Esophagus (tissue), 2 donors: Measurements from ENCODE around the gene MSI2. TPM values are rescaled to one million over a fixed set of nuclear protein-coding genes. Genes with fewer than 3 reads are reported as not detected.

Source experiments
- H3K27ac ChIP-seq, 2 donors: one replicate each; pipeline ENCODE4 v1.5.1; 2013; ENCODE audit warnings: low read depth in 2 of 2, mild to moderate bottlenecking in 2 of 2, inconsistent platforms in 1 of 2, low read length in 1 of 2, moderate library complexity in 1 of 2
- H3K27me3 ChIP-seq, 2 donors: one replicate each; pipeline ENCODE4 v1.6.1; 2013; ENCODE audit warnings: low read length in 2 of 2, control low read depth in 1 of 2, mild to moderate bottlenecking in 1 of 2; ENCODE audit not compliant: insufficient read depth in 2 of 2, control insufficient read depth in 1 of 2
- H3K36me3 ChIP-seq, 2 donors: one replicate each; pipeline ENCODE4 v1.6.1; 2013; ENCODE audit warnings: low read length in 1 of 2; ENCODE audit not compliant: control insufficient read depth in 2 of 2, insufficient read depth in 2 of 2
- H3K4me1 ChIP-seq, 2 donors: one replicate each; pipeline ENCODE4 v1.6.1; 2013; ENCODE audit warnings: low read length in 1 of 2; ENCODE audit not compliant: control insufficient read depth in 2 of 2, insufficient read depth in 2 of 2
- H3K4me3 ChIP-seq, 2 donors: one replicate each; pipeline ENCODE4 v1.5.1; 2013; ENCODE audit warnings: low read length in 2 of 2, mild to moderate bottlenecking in 2 of 2, low read depth in 1 of 2, moderate library complexity in 1 of 2
- H3K9me3 ChIP-seq, 2 donors: one replicate each; pipeline ENCODE4 v1.6.1; 2013; ENCODE audit warnings: mild to moderate bottlenecking in 2 of 2, low read depth in 1 of 2, low read length in 1 of 2, moderate library complexity in 1 of 2; ENCODE audit not compliant: control insufficient read depth in 2 of 2, insufficient read depth in 1 of 2
- WGBS, 2 donors: extraction: QIAGEN DNeasy Blood & Tissue Kit; methylation state at CpG; one replicate each; pipeline ENCODE4 v1.1.7; 2013; 5-methylcytosine and 5-hydroxymethylcytosine counted together
- polyA plus RNA-seq, 2 donors: library from polyadenylated mRNA; stranded (reverse); fragments of 200-250 nt; gene quantifications; one replicate each; pipeline ENCODE4 v1.2.3, GENCODE V29; 2013
- donor health status: healthy with polysubstance abuse.
- donor health status: Bipolar disorder and iron deficiency.

The MSI2 gene
- polyA plus RNA-seq, 2 donors = 7.8 to 8.2 TPM

- 69 to 72% methylated on average over 12 of the region's 12 CpGs for WGBS, 2 donors
- Histone ChIP-seq H3K36me3 (no peaks in the 10 kb centered on the region), H3K4me3 (no peak overlapping the region), H3K4me1 (peaks cover 0 to 10% of the 10 kb centered on the region in 2 donors), H3K9me3 (no peaks in the 10 kb centered on the region), H3K27me3 (no peaks in the 10 kb centered on the region), H3K27ac (no peak overlapping the region)
These were observed 441.8 kb downstream of the MSI2 start for GRCh38 chr17:57697891-57698711.

GRCh38 chr17:57699751-57700219 is 443.5 kb downstream of the MSI2 start:
- H3K4me1 ChIP-seq = peaks cover 0 to 10% of the 10 kb centered on the region in 2 donors
- 64 to 67% methylated on average over 9 of the region's 9 CpGs for WGBS, 2 donors

GRCh38 chr17:57701124-57701523 is 444.8 kb downstream of the MSI2 start:
- 89 to 92% methylated on average over 5 of the region's 5 CpGs for WGBS, 2 donors
- H3K36me3 ChIP-seq = no peaks in the 10 kb centered on the region
- peaks cover 0 to 10% of the 10 kb centered on the region in 2 donors for H3K4me1 ChIP-seq
- no peaks in the 10 kb centered on the region for H3K27me3 ChIP-seq
- H3K4me3 ChIP-seq = no peak overlapping the region
- no peaks in the 10 kb centered on the region for H3K9me3 ChIP-seq
- no peak overlapping the region for H3K27ac ChIP-seq

More at GRCh38 chr17:57699751-57700219, 443.5 kb downstream of the MSI2 start:
- H3K27ac ChIP-seq = no peak overlapping the region
- H3K36me3 ChIP-seq = no peaks in the 10 kb centered on the region
- H3K9me3 ChIP-seq = no peaks in the 10 kb centered on the region
- no peaks in the 10 kb centered on the region for H3K27me3 ChIP-seq
- no peak overlapping the region for H3K4me3 ChIP-seq

GRCh38 chr17:57703273-57703672 is 446.9 kb downstream of the MSI2 start:
- Histone ChIP-seq H3K9me3 (no peaks in the 10 kb centered on the region), H3K27me3 (no peaks in the 10 kb centered on the region), H3K4me3 (no peak overlapping the region), H3K27ac (no peak overlapping the region), H3K4me1 (peaks cover 0 to 3% of the 10 kb centered on the region in 2 donors), H3K36me3 (no peaks in the 10 kb centered on the region)
- 95 to 98% methylated on average over 1 of the region's 1 CpG for WGBS, 2 donors

GRCh38 chr17:57704448-57704847 is 448.1 kb downstream of the MSI2 start:
- Histone ChIP-seq H3K4me1 (no peaks in the 10 kb centered on the region), H3K36me3 (no peaks in the 10 kb centered on the region), H3K27me3 (no peaks in the 10 kb centered on the region), H3K27ac (no peak overlapping the region), H3K9me3 (no peaks in the 10 kb centered on the region), H3K4me3 (no peak overlapping the region)
- 91 to 97% methylated on average over 1 of the region's 1 CpG for WGBS, 2 donors

GRCh38 chr17:57705921-57706695 is 449.8 kb downstream of the MSI2 start:
- H3K9me3 ChIP-seq = no peaks in the 10 kb centered on the region
- H3K4me3 ChIP-seq = no peak overlapping the region
- H3K4me1 ChIP-seq = no peaks in the 10 kb centered on the region
- 51 to 59% methylated on average over 12 of the region's 12 CpGs for WGBS, 2 donors
- H3K27ac ChIP-seq = no peak overlapping the region
- H3K27me3 ChIP-seq = no peaks in the 10 kb centered on the region
- no peaks in the 10 kb centered on the region for H3K36me3 ChIP-seq

- H3K36me3 ChIP-seq = no peaks in the 10 kb centered on the region
- WGBS, 2 donors = 72 to 89% methylated on average over 9 of the region's 9 CpGs
- no peaks in the 10 kb centered on the region for H3K9me3 ChIP-seq
- H3K27ac ChIP-seq = no peak overlapping the region
- H3K4me1 ChIP-seq = no peaks in the 10 kb centered on the region
- no peaks in the 10 kb centered on the region for H3K27me3 ChIP-seq
- H3K4me3 ChIP-seq = no peak overlapping the region
These were observed 450.4 kb downstream of the MSI2 start for GRCh38 chr17:57706761-57707160.

- H3K4me1 ChIP-seq = no peaks in the 10 kb centered on the region
- WGBS, 2 donors = 42 to 48% methylated on average over 6 of the region's 6 CpGs
- H3K27ac ChIP-seq = no peak overlapping the region
- H3K9me3 ChIP-seq = no peaks in the 10 kb centered on the region
- no peaks in the 10 kb centered on the region for H3K27me3 ChIP-seq
- no peak overlapping the region for H3K4me3 ChIP-seq
- no peaks in the 10 kb centered on the region for H3K36me3 ChIP-seq
These were observed 451.6 kb downstream of the MSI2 start for GRCh38 chr17:57707892-57708291.

GRCh38 chr17:57708410-57708809 is 452.1 kb downstream of the MSI2 start:
- 61 to 74% methylated on average over 2 of the region's 2 CpGs for WGBS, 2 donors

More at GRCh38 chr17:57708410-57708809, 452.1 kb downstream of the MSI2 start:
- H3K27ac ChIP-seq = no peak overlapping the region
- no peaks in the 10 kb centered on the region for H3K9me3 ChIP-seq
- no peaks in the 10 kb centered on the region for H3K36me3 ChIP-seq
- no peaks in the 10 kb centered on the region for H3K4me1 ChIP-seq
- no peak overlapping the region for H3K4me3 ChIP-seq
- H3K27me3 ChIP-seq = no peaks in the 10 kb centered on the region
